MM.1S (cell line): ENCODE data around the gene NMRK2.
"Not testable (repeated sequence)": the region's sequence is repeated elsewhere in the genome, so short reads cannot be mapped to it uniquely, and the experiment has no call there.

Experiments used
- DNase-seq: peaks from one replicate; pipeline ENCODE4 v3.0.0-alpha.2; 2015
- H2AFZ ChIP-seq: fragments of 300-600 bp; sonication (generic); 2 replicates; pipeline ENCODE4 v1.6.0; 2016; ENCODE audit warnings: antibody characterized with exemption, low read length
- H3F3A ChIP-seq: fragments of 300-600 bp; sonication (generic); 2 replicates; pipeline ENCODE4 v1.6.1; 2016; ENCODE audit warnings: mild to moderate bottlenecking, antibody characterized with exemption, low read length, moderate library complexity, mixed read lengths; ENCODE audit not compliant: insufficient read depth
- H3K27ac ChIP-seq: fragments of 300-600 bp; sonication (generic); 2 replicates; pipeline ENCODE4 v1.5.1; 2016; ENCODE audit warnings: mild to moderate bottlenecking, low read length
- H3K27me3 ChIP-seq: fragments of 300-600 bp; sonication (generic); replicated peaks from 2 replicates; pipeline ENCODE4 v1.6.0; 2016; ENCODE audit warnings: low read length; ENCODE audit not compliant: insufficient read depth
- H3K36me3 ChIP-seq: fragments of 300-600 bp; sonication (generic); replicated peaks from 2 replicates; pipeline ENCODE4 v1.6.1; 2016; ENCODE audit warnings: mild to moderate bottlenecking, low read length, mixed read lengths; ENCODE audit not compliant: insufficient read depth
- H3K4me1 ChIP-seq: fragments of 300-600 bp; sonication (generic); 2 replicates; pipeline ENCODE4 v1.6.1; 2016; ENCODE audit warnings: low read length, mixed read lengths
- H3K4me2 ChIP-seq: fragments of 300-600 bp; sonication (generic); 2 replicates; pipeline ENCODE4 v1.6.0; 2016; ENCODE audit warnings: low read depth, low read length
- H3K4me3 ChIP-seq: fragments of 300-600 bp; sonication (generic); 2 replicates; pipeline ENCODE4 v1.5.1; 2016; ENCODE audit warnings: low read length, mixed read lengths
- H3K79me2 ChIP-seq: fragments of 300-600 bp; sonication (generic); 2 replicates; pipeline ENCODE4 v1.6.1; 2016; ENCODE audit warnings: mixed run types, low read length, mixed read lengths
- H3K9ac ChIP-seq: fragments of 300-600 bp; sonication (generic); 2 replicates; pipeline ENCODE4 v1.6.1; 2016; ENCODE audit warnings: low read length, mixed read lengths
- H3K9me2 ChIP-seq: fragments of 300-600 bp; sonication (generic); replicated peaks from 2 replicates; pipeline ENCODE4 v1.6.1; 2016; ENCODE audit warnings: mild to moderate bottlenecking, low read length, mixed read lengths; ENCODE audit not compliant: insufficient read depth
- H3K9me3 ChIP-seq: fragments of 300-600 bp; sonication (generic); replicated peaks from 2 replicates; pipeline ENCODE4 v1.6.1; 2016; ENCODE audit warnings: mild to moderate bottlenecking, low read length, mixed read lengths; ENCODE audit not compliant: insufficient read depth
- H4K20me1 ChIP-seq: fragments of 300-600 bp; sonication (generic); 2 replicates; pipeline ENCODE4 v1.6.1; 2016; ENCODE audit warnings: mild to moderate bottlenecking, low read length, moderate library complexity, mixed read lengths; ENCODE audit not compliant: insufficient read depth
- CTCF ChIP-seq: fragments of 300-600 bp; sonication (generic); IDR thresholded peaks from 2 replicates; pipeline ENCODE4 v1.5.1; 2016; ENCODE audit warnings: antibody characterized with exemption, low read length, mixed read lengths
- EZH2 ChIP-seq: fragments of 300-600 bp; sonication (generic); optimal IDR thresholded peaks from 2 replicates; pipeline ENCODE3; 2017; ENCODE audit warnings: low read depth, mild to moderate bottlenecking, antibody characterized with exemption, low read length, mixed read lengths
- EZH2phosphoT487 ChIP-seq: fragments of 300-600 bp; sonication (generic); IDR thresholded peaks from 2 replicates; pipeline ENCODE4 v1.6.1; 2018; ENCODE audit warnings: antibody characterized with exemption, low read length

NMRK2 gene

GRCh38 chr19:3964256-3965194 is 31.7 kb downstream of the NMRK2 start:
- Histone ChIP-seq H3F3A (no peaks in the 10 kb centered on the region), H3K4me3 (no peak overlapping the region), H3K9ac (no peak overlapping the region), H3K9me3 (no peaks in the 10 kb centered on the region), H3K27ac (no peak overlapping the region), H2AFZ (no peak overlapping the region), H3K27me3 (no peaks in the 10 kb centered on the region), H3K4me2 (no peak overlapping the region), H3K9me2 (no peaks in the 10 kb centered on the region), H3K36me3 (peaks cover 9% of the 10 kb centered on the region), H3K79me2 (peaks cover 32% of the 10 kb centered on the region), H4K20me1 (no peaks in the 10 kb centered on the region), H3K4me1 (no peaks in the 10 kb centered on the region)
- TF ChIP-seq EZH2 (no peak), CTCF (no peak), EZH2phosphoT487 (no peak)
- DNase-seq: no peak

- H3K27ac ChIP-seq: no peak overlapping the region
- no peak overlapping the region for H3K9ac ChIP-seq
- no peak for DNase-seq
- TF ChIP-seq EZH2: no peak
- TF ChIP-seq EZH2phosphoT487: no peak
- TF ChIP-seq CTCF: no peak
- no peaks in the 10 kb centered on the region for H3K9me2 ChIP-seq
- H3K4me1 ChIP-seq: 0 out of 2 replicates have a peak, but pooled peaks cover 4% of the 10 kb centered on the region
- H2AFZ ChIP-seq: no peak overlapping the region
- H3F3A ChIP-seq: peaks cover 2% of the 10 kb centered on the region
- no peaks in the 10 kb centered on the region for H3K27me3 ChIP-seq
- peaks cover 45% of the 10 kb centered on the region for H3K79me2 ChIP-seq
- peaks cover 7% of the 10 kb centered on the region; the same call in 1 of the 2 replicates for H3K36me3 ChIP-seq
- H4K20me1 ChIP-seq: no peaks in the 10 kb centered on the region
- no peaks in the 10 kb centered on the region for H3K9me3 ChIP-seq
- H3K4me3 ChIP-seq: no peak overlapping the region
- H3K4me2 ChIP-seq: no peak overlapping the region
These were observed 33.5 kb downstream of the NMRK2 start for GRCh38 chr19:3966051-3967017.

GRCh38 chr19:3967983-3968382 is 35.1 kb downstream of the NMRK2 start:
- not testable (repeated sequence) for H3K4me1 ChIP-seq, H2AFZ ChIP-seq, H4K20me1 ChIP-seq, H3K4me2 ChIP-seq, H3K4me3 ChIP-seq, H3K9me2 ChIP-seq, H3K27ac ChIP-seq, H3K9me3 ChIP-seq, H3K36me3 ChIP-seq, H3K9ac ChIP-seq, H3K27me3 ChIP-seq, DNase-seq
- Histone ChIP-seq H3F3A (peaks cover 16% of the 10 kb centered on the region), H3K79me2 (peaks cover 45% of the 10 kb centered on the region)
